Ovary (tissue), 9 donors: ENCODE results near the gene MAPKAP1. TPM values are rescaled to one million over a fixed set of nuclear protein-coding genes. Genes with fewer than 3 reads are reported as not detected.

ENCODE experiments used
- DNase-seq, 5 donors: peaks; one replicate each; pipeline ENCODE4 v3.0.0-alpha.2; 2019 to 2020
- H3K27ac ChIP-seq, 2 donors: fragments of 200-600 bp; one replicate each; pipeline versions ENCODE4 v1.5.1 to v1.8.0; 2019 to 2022
- H3K27me3 ChIP-seq: fragments of 200-600 bp; one replicate; pipeline ENCODE4 v1.8.0; 2022
- H3K36me3 ChIP-seq: fragments of 200-600 bp; sonication (generic); one replicate; pipeline ENCODE4 v1.5.1; 2019
- H3K4me1 ChIP-seq: one replicate; pipeline ENCODE4 v1.8.1; 2013; ENCODE audit warnings: mild to moderate bottlenecking, moderate library complexity; ENCODE audit not compliant: insufficient read depth
- H3K4me3 ChIP-seq: fragments of 200-600 bp; sonication (generic); one replicate; pipeline ENCODE4 v1.5.1; 2017
- H3K9me3 ChIP-seq, 2 donors: fragments of 200-600 bp in 1 of 2; sonication (generic) in 1 of 2; one replicate each; pipeline versions ENCODE4 v1.5.1 to v1.8.1; 2013 to 2019; ENCODE audit warnings: mild to moderate bottlenecking in 1 of 2, moderate library complexity in 1 of 2
- EP300 ChIP-seq: sonication (generic); formaldehyde crosslinking; IDR thresholded peaks from one replicate; pipeline ENCODE4 v1.6.1; 2017; ENCODE audit warnings: antibody characterized with exemption
- POLR2A ChIP-seq: fragments of 450-650 bp; IDR thresholded peaks from one replicate; pipeline ENCODE4 v1.6.1; 2017; ENCODE audit warnings: antibody characterized with exemption, mild to moderate bottlenecking, moderate library complexity
- WGBS, 3 donors: extraction: QIAGEN DNeasy Blood & Tissue Kit in 1 of 3; methylation state at CpG; one replicate each; pipeline versions ENCODE4 v1.1.5 to v1.1.7; 2013 to 2017; 5-methylcytosine and 5-hydroxymethylcytosine counted together
- intact Hi-C, 4 donors: fragments of 100-400 bp; cut with DNase I; formaldehyde crosslinking; loops; one replicate each; pipeline versions ENCODE4 v1.11.0 to v1.15.1; 2022 to 2023
- polyA plus RNA-seq, 2 donors: library from polyadenylated mRNA; stranded (reverse); fragments of 200-250 nt in 1 of 2; fragments of 350-450 nt in 1 of 2; fragmentation: Illumina TruSeq in 1 of 2; extraction: RNeasy Lipid Tissue Mini Kit (QIAGEN cat#74804) in 1 of 2; gene quantifications; one replicate each; pipeline ENCODE4 v1.2.3, GENCODE V29; 2013 to 2014
- total RNA-seq, 7 donors: library from RNA; depleted of rRNA in 2 of 7; stranded (reverse); fragments of >200 nt in 2 of 7; fragmentation: NEBNext Ultra II Directional in 3 of 7; extraction: Animal tissue kit (Norgen Biotek cat#: 25700) in 3 of 7; gene quantifications; one replicate each; pipeline versions ENCODE4 v1.1.0 to v1.2.4, GENCODE V29; 2016 to 2023
- TF ChIP-seq, protein P1 (sequence below), 3 donors: fragments of 450-650 bp in 2 of 3; fragments of 200-600 bp in 1 of 3; IDR thresholded peaks; one replicate each; pipeline versions ENCODE4 v1.5.1 to v1.8.0; 2016 to 2022; ENCODE audit warnings: antibody characterized with exemption in 3 of 3, mild to moderate bottlenecking in 1 of 3
- donor health status: DM: no; HTN: no; CAD: no; lungs with moderate emphysema.
- donor health status: DM: no; HTN: no; CAD: no.
- donor health status: Bipolar disorder and iron deficiency.
- donor health status: DM: yes; HTN: yes; CAD: no.
- donor health status: DM: no; HTN: no; CAD: no.
- donor health status: DM: yes; HTN: yes; CAD: no.

Gene MAPKAP1
- total and polyA plus RNA-seq, 9 donors = 43.3 to 86.5 (median 50.2) TPM

DNA sequence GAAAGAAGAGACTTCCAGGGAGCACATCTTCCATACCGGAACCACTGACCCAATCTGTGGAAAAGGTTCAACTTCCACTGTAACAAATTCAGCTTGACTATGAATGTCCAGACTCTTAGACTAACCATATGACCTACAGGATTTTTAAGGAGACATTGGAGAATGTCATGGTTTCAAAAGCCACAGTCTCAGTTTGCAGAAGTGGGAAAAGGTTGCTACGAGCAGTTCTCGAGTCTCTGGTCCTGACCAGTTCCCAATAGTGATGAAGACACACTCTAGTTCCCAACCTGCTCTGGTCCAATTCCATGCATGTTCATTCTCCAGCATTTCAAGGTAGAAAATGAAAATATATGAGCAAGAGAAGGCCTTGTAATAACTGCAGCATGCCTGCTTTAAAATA lies 158.0 kb downstream of the MAPKAP1 start:
- intact Hi-C loops = loop anchor here in 1 of 4 donors (10.0 kb wide), 2 partner anchors 74 to 124 kb away; no protein-coding TSS in a partner anchor
- Histone ChIP-seq H3K27ac (peak overlapping the region in 1 of 2 donors; percentile 78), H3K4me3 (no peak overlapping the region), H3K36me3 (no peaks in the 10 kb centered on the region), H3K4me1 (peaks cover 39% of the 10 kb centered on the region), H3K27me3 (no peaks in the 10 kb centered on the region), H3K9me3 (no peaks in the 10 kb centered on the region)
- WGBS, 3 donors = 32 to 44% (median 37%) methylated on average over 3 of the region's 3 CpGs
- TF ChIP-seq, protein P1, sequence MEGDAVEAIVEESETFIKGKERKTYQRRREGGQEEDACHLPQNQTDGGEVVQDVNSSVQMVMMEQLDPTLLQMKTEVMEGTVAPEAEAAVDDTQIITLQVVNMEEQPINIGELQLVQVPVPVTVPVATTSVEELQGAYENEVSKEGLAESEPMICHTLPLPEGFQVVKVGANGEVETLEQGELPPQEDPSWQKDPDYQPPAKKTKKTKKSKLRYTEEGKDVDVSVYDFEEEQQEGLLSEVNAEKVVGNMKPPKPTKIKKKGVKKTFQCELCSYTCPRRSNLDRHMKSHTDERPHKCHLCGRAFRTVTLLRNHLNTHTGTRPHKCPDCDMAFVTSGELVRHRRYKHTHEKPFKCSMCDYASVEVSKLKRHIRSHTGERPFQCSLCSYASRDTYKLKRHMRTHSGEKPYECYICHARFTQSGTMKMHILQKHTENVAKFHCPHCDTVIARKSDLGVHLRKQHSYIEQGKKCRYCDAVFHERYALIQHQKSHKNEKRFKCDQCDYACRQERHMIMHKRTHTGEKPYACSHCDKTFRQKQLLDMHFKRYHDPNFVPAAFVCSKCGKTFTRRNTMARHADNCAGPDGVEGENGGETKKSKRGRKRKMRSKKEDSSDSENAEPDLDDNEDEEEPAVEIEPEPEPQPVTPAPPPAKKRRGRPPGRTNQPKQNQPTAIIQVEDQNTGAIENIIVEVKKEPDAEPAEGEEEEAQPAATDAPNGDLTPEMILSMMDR (IDR thresholded peaks at IDR 0.05) = no peak
- TF ChIP-seq POLR2A = no peak
- no peak for TF ChIP-seq EP300
- DNase-seq = no peak

DNA sequence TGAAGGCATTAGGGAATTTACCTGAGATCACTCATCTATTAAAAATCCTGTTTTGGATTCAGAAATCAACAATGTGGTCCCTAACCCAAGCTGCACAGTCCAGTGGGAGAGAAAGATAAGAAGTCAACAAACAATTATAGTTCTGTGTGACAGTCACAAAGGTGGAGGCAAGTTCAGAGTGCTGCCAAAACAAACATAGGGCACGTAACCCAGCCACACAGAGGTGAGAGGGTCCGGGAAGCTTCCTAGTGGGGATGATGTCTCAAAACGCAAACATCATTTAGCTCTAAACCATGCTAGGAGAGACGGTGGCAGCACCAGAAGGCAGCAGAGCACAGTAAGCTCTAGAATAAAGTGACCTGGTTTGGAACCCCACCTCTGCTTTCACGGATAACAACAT lies 158.9 kb downstream of the MAPKAP1 start:
- Histone ChIP-seq H3K36me3 (no peaks in the 10 kb centered on the region), H3K27me3 (no peaks in the 10 kb centered on the region), H3K9me3 (no peaks in the 10 kb centered on the region), H3K27ac (peak overlapping the region in 1 of 2 donors; percentile 78), H3K4me3 (no peak overlapping the region), H3K4me1 (peaks cover 40% of the 10 kb centered on the region)
- intact Hi-C loops = loop anchor here in 1 of 4 donors (10.0 kb wide), 2 partner anchors 73 to 123 kb away; no protein-coding TSS in a partner anchor
- DNase-seq = no peak
- no peak for TF ChIP-seq POLR2A
- TF ChIP-seq, protein P1 (IDR thresholded peaks at IDR 0.05) = no peak
- TF ChIP-seq EP300 = no peak
- 79 to 89% (median 81%) methylated on average over 5 of the region's 5 CpGs for WGBS, 3 donors

DNA sequence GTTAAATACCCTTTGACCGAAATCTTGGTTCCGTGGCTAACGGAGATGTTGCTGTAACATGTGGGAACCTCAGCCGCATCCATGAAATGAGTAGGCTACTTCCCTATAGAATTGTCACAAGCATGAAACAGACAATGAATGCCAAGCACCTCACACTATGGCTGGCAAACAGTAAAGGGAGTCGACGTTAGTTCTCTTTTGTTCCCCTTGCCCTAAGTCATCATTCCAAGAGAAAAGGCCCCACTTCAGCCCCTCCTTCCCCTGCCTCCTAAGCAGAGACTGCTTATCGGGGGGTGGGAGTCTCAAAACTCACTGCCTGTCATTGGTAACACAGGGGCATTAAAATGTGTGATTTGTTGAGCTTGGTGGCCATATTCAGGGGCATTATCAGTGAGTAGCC lies 159.6 kb downstream of the MAPKAP1 start:
- Histone ChIP-seq H3K9me3 (no peaks in the 10 kb centered on the region), H3K4me3 (no peak overlapping the region), H3K36me3 (no peaks in the 10 kb centered on the region), H3K27me3 (no peaks in the 10 kb centered on the region), H3K4me1 (peaks cover 40% of the 10 kb centered on the region), H3K27ac (peak overlapping the region in 1 of 2 donors; percentile 78)
- no peak for DNase-seq
- intact Hi-C loops = loop anchor here in 1 of 4 donors (10.0 kb wide), 2 partner anchors 73 to 123 kb away; no protein-coding TSS in a partner anchor
- TF ChIP-seq EP300 (no peak), POLR2A (no peak)
- TF ChIP-seq, protein P1 (IDR thresholded peaks at IDR 0.05) = no peak
- 85 to 99% (median 89%) methylated on average over 7 of the region's 7 CpGs for WGBS, 3 donors

DNA sequence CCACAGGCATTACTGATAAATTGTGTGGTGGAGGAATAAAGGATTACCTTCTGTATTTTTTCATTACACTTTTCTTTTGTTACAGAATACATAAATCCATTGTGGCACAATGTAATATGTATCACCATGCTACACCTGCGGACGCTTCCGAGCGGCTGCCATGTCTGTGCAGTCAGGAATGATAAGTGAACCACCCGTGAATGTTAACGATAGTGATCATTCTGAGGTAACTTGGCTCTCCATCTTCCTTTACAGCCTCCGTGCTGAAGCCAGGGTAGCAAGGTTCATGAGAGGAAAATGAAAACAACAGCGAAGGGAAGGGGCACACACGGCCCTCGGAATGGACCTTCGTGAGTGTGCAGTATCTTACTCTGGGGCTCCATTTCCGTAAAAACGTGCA lies 161.2 kb downstream of the MAPKAP1 start:
- 85 to 91% (median 89%) methylated on average over 13 of the region's 13 CpGs for WGBS, 3 donors
- no peaks in the 10 kb centered on the region for H3K36me3 ChIP-seq
- peak overlapping the region in 1 of 2 donors; percentile 58 for H3K27ac ChIP-seq
- no peak for DNase-seq
- no peaks in the 10 kb centered on the region for H3K27me3 ChIP-seq
- no peak for TF ChIP-seq POLR2A
- TF ChIP-seq, protein P1 (IDR thresholded peaks at IDR 0.05) = no peak
- TF ChIP-seq EP300 = no peak
- H3K9me3 ChIP-seq = no peaks in the 10 kb centered on the region
- no peak overlapping the region for H3K4me3 ChIP-seq
- H3K4me1 ChIP-seq = peaks cover 41% of the 10 kb centered on the region
- intact Hi-C loops = loop anchor here in 1 of 4 donors (10.0 kb wide), 2 partner anchors 71 to 121 kb away; no protein-coding TSS in a partner anchor
